ENCODE results near the gene COL24A1.
"Not testable (repeated sequence)": the region's sequence is repeated elsewhere in the genome, so short reads cannot be mapped to it uniquely, and the experiment has no call there.

GRCh38 chr1:85777021-85777420, 379.6 kb downstream of the COL24A1 start:
- TF ChIP-seq POLR2A, CTCF, EP300 (IDR thresholded peaks at IDR 0.05): not testable (repeated sequence)
